RCC 7860 (cell line): ENCODE measurements around the gene NET1.

ENCODE experiments used
- DNase-seq: peaks from one replicate; pipeline ENCODE4 v3.0.0-alpha.2; 2015; ENCODE audit warnings: low spot score
- FAIRE-seq: peaks from 2 replicates; lab custom pipeline; 2012; peaks lifted over from hg19 to GRCh38; lab: Jason Lieb, UNC

NET1 gene

DNA sequence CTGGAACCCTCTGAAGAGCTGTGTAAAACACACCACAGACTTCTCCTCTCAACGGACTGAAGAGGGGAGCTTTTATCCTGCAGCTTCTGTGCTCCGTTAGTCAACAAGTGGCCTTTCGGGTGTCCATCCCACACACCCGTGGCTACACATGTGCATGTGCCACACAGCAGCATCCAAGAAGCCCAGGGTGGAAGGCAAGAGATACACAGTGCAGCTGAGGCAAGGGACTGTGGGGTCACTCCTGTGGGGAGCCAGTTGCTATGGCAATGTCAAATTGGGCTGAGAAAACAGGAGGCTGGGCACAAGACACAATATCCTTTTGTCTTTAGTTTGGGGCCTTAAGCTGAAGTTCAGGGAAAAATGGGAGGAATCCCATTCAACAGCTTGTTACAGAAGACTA lies 28.7 kb downstream of the NET1 start:
- FAIRE-seq (no peak), DNase-seq (no peak)

DNA sequence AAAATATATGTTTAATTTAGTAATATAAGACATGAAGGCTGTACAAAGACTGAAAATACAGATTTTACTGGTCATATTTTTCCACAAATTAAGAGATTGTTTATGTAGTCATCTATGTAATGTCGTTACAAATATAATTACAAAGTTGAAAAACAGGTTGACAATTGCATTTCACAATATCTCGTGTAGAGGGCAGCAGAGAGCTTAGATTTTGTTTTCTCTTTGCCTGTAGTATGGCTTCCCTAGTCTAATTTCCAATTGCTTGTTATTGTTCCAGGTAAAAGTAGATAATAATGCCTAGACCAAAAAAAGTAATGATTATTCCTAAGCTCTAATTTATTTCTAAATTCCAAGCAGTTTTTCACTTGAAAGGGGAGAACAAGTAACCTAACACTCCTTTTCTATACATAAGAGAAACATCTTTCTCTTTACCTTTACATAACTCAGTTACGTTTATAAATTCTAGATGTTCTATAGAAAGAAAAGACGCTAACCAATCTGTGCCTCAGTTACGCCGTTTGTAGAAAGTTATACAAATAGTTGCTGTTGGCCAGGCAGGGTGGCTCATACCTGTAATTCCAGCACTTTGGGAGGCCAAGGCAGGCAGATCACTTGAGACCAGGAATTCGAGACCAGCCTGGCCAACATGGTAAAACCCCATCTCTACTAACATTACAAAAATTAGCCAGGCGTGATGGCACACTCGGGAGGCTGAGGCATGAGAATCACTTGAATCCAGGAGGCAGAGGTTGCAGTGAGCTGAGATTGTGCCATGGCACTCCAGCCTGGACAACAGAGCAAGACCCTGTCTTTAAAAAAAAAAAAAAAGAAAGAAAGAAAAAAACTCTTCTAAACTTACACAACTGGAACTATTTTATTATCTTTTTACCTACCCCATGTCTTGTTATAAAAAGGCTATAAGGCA lies 30.0 kb downstream of the NET1 start:
- FAIRE-seq: peak; percentile 80
- peak; percentile 27 for DNase-seq

GRCh38 chr10:5442990-5443370 lies 30.6 kb downstream of the NET1 start:
- FAIRE-seq: no peak
- DNase-seq: no peak

DNA sequence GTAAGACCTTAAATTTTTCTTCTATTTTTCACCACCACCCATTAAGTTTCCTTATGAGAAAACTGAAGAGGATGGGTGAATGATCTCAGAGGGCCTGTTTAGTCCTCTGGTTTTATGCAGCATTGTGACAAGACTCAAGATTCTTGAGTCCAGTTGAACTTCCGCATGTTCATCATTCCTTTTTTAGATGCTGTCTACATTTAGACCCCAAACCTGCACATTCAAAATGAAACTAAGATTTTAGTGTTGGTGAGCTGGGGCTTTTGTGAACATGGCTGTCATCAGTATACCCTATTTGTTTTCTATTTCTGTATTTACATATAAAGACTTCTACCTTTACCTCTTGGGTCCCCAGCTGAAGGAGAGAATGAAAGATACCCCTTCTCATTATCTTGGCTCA lies 31.1 kb downstream of the NET1 start:
- no peak for DNase-seq
- no peak for FAIRE-seq

DNA sequence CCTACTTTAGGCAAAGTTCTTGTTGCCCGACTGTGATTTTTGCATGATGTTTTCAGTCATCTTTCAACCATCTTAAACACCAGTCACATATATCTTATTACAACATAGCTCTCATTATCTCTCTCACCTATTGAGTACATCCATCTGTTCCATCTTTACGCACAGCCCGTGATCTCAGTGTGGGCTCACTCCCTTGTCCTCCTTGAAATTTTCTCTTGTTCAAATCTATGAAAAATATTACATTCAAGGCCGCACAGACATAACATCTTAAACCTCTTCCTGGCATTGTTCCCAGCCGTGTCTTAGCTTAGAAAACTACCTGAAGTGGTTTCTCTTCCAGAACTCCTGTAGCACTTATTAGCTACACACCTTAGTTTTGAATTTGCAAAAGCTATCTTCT lies 32.6 kb downstream of the NET1 start:
- FAIRE-seq: no peak
- DNase-seq: no peak

GRCh38 chr10:5446390-5446926 lies 34.1 kb downstream of the NET1 start:
- FAIRE-seq (peak; percentile 75), DNase-seq (peak; percentile 72)

GRCh38 chr10:5447056-5447455 lies 34.7 kb downstream of the NET1 start:
- FAIRE-seq: peak; percentile 80
- DNase-seq: peak; percentile 16

DNA sequence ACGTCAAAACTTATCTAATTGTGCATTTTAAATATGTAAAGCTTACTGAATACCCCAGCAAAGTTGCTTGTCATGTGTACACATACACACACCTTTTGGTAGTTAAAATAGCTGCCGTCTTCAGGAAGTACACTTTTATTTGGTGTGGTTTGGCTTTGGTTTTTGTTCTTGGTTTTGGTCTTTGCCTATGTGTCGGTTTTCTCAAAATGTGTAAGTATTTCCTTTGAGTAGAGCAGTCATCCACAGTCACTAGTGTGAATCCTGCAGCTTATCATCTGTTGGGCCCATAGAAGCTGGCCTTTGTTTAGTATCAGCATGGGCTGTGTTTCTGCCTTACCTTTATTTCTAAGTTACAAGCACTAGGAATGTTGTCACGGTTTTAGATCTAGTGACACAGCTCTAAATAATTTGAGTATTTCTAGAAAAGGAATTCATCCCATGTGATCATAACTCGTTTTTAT lies 35.3 kb downstream of the NET1 start:
- FAIRE-seq: peak; percentile 67
- DNase-seq: peak; percentile 52

- DNase-seq (no peak), FAIRE-seq (peak; percentile 73)
Observed at GRCh38 chr10:5448333-5449001, 36.1 kb downstream of the NET1 start.

DNA sequence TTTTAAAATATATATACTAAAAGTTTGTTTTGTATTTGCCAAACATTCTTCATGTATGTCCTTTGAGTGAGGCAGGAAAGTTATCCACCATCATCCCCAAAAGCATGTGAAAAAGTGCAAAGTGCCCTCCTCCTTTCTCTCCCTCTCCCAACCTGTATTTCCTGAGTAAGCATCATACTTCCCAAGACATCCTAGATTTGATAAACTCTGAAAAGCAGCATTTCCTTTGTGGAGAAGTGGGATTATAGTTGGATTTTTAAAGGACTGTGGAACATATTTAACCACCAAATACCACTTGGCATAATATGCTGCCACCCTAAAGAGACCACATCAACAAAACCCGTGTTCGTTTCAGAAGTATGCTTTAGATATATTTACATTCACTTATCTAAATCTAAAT lies 36.9 kb downstream of the NET1 start:
- DNase-seq (no peak), FAIRE-seq (no peak)

DNA sequence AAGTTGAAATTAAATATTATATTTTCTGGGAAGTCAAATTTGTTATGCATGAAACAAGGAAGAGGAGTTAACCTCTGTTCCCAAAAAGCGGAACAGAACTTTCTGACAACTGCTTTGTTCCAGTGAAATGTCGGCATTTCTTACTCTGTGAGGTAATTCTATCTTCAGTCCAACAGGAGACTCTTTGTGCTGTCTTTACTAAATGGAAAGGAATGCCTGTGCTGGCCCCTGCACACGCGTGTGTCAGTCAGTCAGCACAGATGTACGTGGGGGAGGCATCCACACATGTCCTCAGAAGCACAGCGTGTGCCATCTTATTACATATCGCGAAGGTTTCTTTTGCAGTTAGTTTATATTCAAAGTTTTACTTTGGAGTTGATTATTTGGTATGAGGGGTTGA lies 37.5 kb downstream of the NET1 start:
- FAIRE-seq (no peak), DNase-seq (no peak)

- no peak for FAIRE-seq
- DNase-seq: no peak
Observed at GRCh38 chr10:5450605-5451384, 38.4 kb downstream of the NET1 start.

GRCh38 chr10:5453749-5454489 lies 41.6 kb downstream of the NET1 start:
- no peak for FAIRE-seq
- no peak for DNase-seq

DNA sequence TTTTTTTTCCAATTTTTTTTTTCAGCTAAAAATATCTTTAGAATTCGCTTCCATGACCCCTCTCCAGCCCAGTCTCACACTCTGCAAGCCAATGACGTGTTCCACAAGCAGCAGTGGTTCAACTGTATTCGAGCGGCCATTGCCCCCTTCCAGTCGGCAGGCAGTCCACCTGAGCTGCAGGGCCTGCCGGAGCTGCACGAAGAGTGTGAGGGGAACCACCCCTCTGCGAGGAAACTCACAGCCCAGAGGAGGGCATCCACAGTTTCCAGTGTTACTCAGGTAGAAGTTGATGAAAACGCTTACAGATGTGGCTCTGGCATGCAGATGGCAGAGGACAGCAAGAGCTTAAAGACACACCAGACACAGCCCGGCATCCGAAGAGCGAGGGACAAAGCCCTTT lies 44.2 kb downstream of the NET1 start:
- FAIRE-seq (no peak), DNase-seq (no peak)

DNA sequence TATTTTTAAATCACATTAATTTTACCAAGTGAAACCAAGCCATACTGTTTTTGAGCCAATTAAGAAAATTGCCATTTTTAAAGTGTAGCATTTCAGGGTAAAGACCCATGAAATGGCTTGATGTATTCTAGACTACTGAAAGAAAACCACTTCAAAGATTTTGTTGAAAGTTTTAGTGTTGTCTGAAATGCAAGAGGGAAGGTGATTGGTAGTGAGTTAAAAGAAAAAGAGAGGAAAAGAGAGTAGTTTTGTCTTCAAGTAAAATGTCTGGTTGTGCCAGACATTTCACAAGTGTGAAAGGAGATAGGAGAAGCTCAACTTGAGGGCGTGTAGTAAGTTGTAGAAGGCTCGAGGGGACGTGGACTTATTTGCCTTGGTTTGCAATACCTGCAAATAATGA lies 45.4 kb downstream of the NET1 start:
- FAIRE-seq (no peak), DNase-seq (no peak)

DNA sequence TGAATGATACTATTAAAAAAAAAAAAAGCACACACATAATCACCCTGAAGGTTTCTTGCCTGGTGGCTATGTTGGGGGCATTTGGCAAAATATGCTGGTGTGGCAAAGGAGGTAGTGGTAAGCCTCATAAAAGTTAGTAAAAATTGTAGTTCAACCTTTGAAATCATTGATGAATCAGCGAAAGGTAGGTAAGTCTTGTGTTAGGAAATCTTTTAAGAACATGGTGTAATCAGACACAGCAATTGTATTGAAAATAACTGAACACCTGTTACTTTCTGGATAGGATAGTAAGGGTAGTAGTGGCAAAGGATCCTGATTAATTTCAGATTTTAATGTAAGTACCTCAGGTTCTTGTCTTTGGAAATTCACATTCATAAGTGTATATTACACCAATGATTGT lies 46.1 kb downstream of the NET1 start:
- FAIRE-seq (no peak), DNase-seq (no peak)

- no peak for FAIRE-seq
- DNase-seq: no peak
Observed at GRCh38 chr10:5458949-5459747, 46.8 kb downstream of the NET1 start.

- DNase-seq (no peak), FAIRE-seq (no peak)
Observed at GRCh38 chr10:5460468-5461202, 48.3 kb downstream of the NET1 start.

GRCh38 chr10:5461203-5461588 lies 48.8 kb downstream of the NET1 start:
- FAIRE-seq (no peak), DNase-seq (no peak)
